ENCODE measurements around the gene MRE11.

MRE11 gene

GRCh38 chr11:94524341-94524740, 30.7 kb upstream of the MRE11 start:
- no peak for TF ChIP-seq CTCF (IDR thresholded peaks at IDR 0.05)
- H3K27ac ChIP-seq: no peak overlapping the region
- no peaks in the 10 kb centered on the region for H3K9me3 ChIP-seq
- peaks cover 3 to 14% of the 10 kb centered on the region in 2 experiments for H3K4me1 ChIP-seq (ENCODE audit: control insufficient read depth in 1 of 2, insufficient read depth in 1 of 2, low read depth in 1 of 2, low read length in 1 of 2)
- H3K36me3 ChIP-seq: no peaks in the 10 kb centered on the region
- no peaks in the 10 kb centered on the region for H3K27me3 ChIP-seq
- no peak overlapping the region for H3K4me3 ChIP-seq (ENCODE audit: low read depth in 1 of 2, low read length in 1 of 2)

DNA sequence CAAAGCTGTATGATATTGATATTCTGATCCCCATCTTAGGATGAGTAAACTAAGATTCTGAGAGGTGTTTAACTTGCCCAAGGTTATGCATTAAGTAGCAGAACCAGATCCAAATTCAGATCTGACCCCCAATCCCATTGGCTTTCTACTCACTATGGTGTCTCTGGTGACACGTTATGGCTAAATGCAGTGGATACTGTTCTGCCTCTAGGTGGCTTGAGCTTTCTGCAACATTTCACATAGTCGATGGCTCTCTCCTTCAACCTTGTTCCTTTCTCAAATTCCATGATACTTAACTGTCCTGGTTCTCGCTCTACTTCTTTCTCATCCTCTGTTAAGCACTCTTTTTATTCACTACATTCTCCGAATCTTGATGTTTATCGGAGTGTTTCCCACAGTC, 28.0 kb upstream of the MRE11 start:
- Histone ChIP-seq H3K27ac (no peak overlapping the region), H3K27me3 (no peaks in the 10 kb centered on the region), H3K9me3 (no peaks in the 10 kb centered on the region), H3K36me3 (no peaks in the 10 kb centered on the region), H3K4me3 (ENCODE audit: low read depth in 1 of 2, low read length in 1 of 2) (no peak overlapping the region), H3K4me1 (ENCODE audit: control insufficient read depth in 1 of 2, insufficient read depth in 1 of 2, low read depth in 1 of 2, low read length in 1 of 2) (peaks cover 3 to 9% of the 10 kb centered on the region in 2 experiments)
- no peak for TF ChIP-seq CTCF (IDR thresholded peaks at IDR 0.05)

GRCh38 chr11:94519478-94520084, 25.9 kb upstream of the MRE11 start:
- H3K36me3 ChIP-seq: no peaks in the 10 kb centered on the region
- TF ChIP-seq CTCF (IDR thresholded peaks at IDR 0.05): peak; percentile 50
- no peaks in the 10 kb centered on the region for H3K27me3 ChIP-seq
- no peak overlapping the region for H3K27ac ChIP-seq
- no peaks in the 10 kb centered on the region for H3K9me3 ChIP-seq
- H3K4me3 ChIP-seq (ENCODE audit: low read depth in 1 of 2, low read length in 1 of 2): no peak overlapping the region
- H3K4me1 ChIP-seq (ENCODE audit: control insufficient read depth in 1 of 2, insufficient read depth in 1 of 2, low read depth in 1 of 2, low read length in 1 of 2): peaks cover 0 to 7% of the 10 kb centered on the region in 2 experiments

- Histone ChIP-seq H3K36me3 (no peaks in the 10 kb centered on the region), H3K4me1 (ENCODE audit: control insufficient read depth in 1 of 2, insufficient read depth in 1 of 2, low read depth in 1 of 2, low read length in 1 of 2) (peaks cover 1 to 9% of the 10 kb centered on the region in 2 experiments), H3K9me3 (no peaks in the 10 kb centered on the region), H3K27ac (no peak overlapping the region), H3K4me3 (ENCODE audit: low read depth in 1 of 2, low read length in 1 of 2) (no peak overlapping the region), H3K27me3 (no peaks in the 10 kb centered on the region)
- no peak for TF ChIP-seq CTCF (IDR thresholded peaks at IDR 0.05)
Observed at GRCh38 chr11:94518300-94518699, 24.7 kb upstream of the MRE11 start.

DNA sequence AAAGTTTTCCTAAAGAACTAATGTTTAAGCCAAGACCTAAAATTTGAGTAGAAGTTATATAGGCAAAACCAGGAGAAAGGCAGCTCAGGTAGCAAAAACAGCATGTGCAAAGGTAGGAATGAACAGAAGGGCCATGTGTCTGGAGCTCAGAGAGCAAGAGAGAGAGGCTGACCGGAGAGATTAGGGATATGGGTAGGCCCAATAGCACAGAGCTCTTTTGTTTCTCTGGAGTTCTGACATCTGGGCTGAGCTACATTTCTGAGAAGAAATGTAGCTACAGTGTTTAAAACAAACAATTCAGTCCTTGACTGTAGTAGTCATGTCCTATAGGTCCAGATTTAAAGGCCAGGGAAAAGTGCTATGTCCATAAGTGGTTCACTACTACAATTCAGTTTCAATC, 23.1 kb upstream of the MRE11 start:
- H3K27me3 ChIP-seq: peaks cover 11% of the 10 kb centered on the region
- no peak overlapping the region for H3K27ac ChIP-seq
- no peaks in the 10 kb centered on the region for H3K9me3 ChIP-seq
- H3K4me3 ChIP-seq (ENCODE audit: low read depth in 1 of 2, low read length in 1 of 2): no peak overlapping the region
- peaks cover 16 to 24% of the 10 kb centered on the region in 2 experiments for H3K4me1 ChIP-seq (ENCODE audit: control insufficient read depth in 1 of 2, insufficient read depth in 1 of 2, low read depth in 1 of 2, low read length in 1 of 2)
- no peak for TF ChIP-seq CTCF (IDR thresholded peaks at IDR 0.05)
- no peaks in the 10 kb centered on the region for H3K36me3 ChIP-seq

All from neutrophil (primary cell).